SKM-1 treated with dmso at 0.1 percent for 144 hours (cell line): ENCODE results near the gene RBBP4.
"Not testable (repeated sequence)": the region's sequence is repeated elsewhere in the genome, so short reads cannot be mapped to it uniquely, and the experiment has no call there.

ENCODE experiments used
- DNase-seq: peaks from one replicate; lab custom pipeline; 2025; ENCODE audit not compliant: unreplicated experiment; lab: John Stamatoyannopoulos, UW

RBBP4 gene

DNA sequence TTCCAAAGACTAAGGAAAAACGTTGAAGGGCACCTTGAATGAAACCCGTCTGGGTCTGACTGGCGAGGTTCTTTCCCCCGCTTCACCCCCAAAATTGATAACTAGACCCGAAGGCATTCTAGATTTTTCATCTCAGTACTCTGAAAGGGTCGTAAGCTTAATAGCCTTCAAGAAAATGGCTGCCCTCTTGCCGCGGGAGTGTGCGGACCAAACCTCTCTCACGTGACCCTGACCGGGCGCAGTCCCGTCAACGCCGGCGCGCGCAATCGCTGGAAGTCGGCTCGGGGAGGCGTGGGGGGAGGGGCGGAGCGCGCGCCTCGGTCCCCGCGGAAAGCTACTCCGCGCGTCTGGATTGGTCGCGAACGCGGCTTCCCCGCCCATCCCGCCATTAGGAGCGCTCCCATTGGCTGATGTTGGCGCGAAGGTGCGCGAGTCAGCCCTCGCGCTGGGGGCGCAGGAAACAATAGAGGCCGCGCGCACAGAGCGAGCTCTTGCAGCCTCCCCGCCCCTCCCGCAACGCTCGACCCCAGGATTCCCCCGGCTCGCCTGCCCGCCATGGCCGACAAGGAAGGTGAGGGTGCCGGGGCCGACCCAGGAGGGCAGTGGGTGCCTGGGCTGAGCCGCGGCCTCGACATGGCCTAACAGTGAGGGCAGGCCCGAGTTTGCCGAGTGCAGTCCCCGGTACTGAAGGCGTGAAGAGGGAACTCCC, at the start of gene RBBP4:
TSS of gene RBBP4 (plus strand) at position 457 of the 709 bp plus-strand sequence. CDS start at position 556, 99 bp downstream.
- peak; percentile 97 for DNase-seq

DNA sequence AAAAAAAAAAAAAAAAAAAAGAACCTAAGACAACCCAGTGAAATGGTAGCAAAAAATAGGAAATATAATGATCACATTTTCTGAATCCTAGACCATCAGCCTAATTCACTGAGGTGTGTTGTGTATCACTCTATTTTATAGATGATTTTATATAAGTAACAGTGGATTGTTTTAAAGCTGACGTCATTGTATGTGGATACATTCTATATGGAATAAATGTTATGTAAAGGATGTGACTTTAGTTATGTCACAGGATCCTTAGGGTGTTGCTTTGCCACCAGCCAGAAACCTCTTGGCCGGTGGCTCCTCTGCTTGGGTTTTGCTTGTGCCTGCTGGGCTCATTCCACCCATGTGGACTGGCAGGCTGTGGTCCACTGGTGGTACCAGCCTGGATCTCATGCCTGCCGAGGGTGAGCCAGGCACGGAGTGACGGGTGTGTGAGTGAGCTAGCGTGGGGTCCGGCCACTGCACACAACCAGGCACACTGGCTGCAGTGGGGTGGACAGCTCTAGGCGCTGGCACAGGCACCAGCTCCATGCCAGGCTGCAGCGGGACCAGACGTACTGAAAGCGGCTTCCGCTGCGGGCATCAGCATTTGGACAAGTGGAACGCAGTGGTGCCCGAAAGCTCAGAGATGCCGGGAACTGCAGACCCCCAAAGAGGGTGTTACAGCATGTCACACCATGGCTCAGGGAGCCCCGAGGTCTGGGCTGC, 45.1 kb upstream of the RBBP4 start:
- DNase-seq: no peak

DNA sequence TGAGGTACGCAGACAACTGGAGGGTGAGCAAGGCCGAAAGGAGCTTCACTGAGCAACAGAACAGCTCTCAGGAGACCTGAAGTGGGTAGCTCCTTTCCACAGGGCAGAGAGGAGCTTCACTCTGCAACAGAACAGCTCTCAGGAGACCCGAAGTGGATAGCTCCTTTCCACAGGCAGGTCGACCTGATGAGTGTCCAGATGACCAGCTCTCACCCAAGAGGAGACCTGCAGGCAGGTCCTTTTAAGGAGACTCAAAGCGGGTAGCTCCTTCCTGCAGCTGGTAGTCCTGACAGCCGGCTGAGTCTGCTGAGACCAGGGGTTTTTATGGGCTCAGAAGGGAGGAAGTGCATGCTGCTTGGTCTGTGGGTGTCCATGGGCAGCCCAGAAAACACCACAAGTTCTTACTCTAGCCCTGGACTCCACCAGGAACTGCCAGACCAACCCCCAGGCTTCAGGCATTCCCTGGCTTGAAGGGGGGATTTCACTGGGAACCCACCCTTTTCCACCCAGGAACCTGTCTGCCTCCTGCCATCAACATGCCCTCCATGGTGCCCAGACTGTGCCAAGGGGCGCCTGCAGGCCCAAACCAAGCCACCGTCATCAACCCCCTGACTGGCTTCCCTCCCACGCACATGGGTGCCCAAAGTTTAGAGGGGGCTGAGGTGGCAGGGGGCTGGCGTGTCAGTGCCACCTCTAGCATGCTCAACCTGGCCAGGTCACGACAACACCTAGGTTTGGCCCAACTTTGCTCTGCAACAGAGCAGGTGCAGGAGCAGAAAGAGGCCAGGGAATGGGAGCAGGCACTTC, 44.2 kb upstream of the RBBP4 start:
- DNase-seq: no peak

DNA sequence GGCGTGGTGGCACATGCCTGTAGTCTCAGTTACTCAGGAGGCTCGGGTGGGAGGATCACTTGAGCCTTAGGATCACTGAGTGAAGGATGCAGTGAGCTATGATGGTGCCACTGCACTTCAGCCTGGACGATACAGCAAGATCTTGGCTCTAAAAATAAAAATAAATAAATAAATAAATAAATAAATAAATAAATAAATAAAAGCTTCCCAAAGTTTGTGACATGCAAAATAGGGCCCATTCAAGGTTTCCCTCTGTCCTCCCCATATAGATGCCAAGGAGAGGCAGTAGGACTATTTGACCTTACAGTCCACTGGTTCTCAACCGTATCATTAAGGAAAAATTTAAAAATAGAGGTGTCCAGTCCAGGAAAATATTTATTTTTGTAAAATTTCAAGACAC, 41.8 kb upstream of the RBBP4 start:
- DNase-seq: no peak

DNA sequence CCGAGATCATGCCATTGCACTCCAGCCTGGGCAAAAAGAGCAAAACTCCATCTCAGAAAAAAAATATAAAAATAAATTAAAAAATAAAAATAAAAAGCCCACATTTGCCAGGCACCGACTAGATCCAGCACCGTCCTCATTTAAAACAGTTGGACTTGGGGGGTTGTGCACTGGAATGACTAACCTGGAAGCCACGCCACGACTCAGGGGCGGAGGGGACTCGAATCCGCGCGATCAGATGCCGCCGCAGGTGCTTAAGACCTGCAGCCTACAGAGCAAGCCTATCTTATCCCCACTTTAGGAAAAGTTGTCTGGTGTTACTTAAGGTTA, 39.2 kb upstream of the RBBP4 start:
- DNase-seq: no peak

DNA sequence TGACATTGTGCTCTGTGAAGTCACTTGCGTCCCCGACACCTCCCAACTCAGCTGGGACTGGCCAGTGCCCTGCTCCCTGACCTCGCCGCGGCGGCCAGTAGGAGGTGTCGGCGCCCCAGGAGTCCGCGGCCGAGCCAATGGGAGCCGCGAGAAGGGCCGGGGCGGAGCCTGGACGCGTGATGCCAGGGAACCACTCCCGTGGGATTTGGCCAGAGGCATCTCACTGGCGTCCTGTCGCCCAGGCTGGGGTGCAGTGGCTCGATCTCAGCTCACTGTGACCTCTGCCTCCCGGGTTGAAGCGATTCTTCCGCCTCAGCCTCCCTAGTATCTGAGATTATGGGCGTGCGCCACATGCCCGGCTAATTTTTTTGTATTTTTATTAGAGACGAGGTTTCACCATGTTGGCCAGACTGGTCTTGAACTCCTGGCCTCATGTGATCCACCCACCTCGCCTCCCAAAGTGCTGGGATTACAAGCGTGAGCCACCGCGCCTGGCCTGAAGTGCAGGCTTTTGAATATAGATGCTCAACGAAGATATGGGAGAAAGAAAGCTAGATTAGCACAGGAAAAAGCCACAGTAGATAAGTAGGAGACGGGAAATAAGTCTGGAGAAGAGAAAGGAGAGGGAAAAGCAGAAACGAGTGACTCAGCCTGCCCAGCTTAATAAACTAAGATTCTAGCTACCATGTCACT, 38.7 kb upstream of the RBBP4 start:
- DNase-seq: no peak

DNA sequence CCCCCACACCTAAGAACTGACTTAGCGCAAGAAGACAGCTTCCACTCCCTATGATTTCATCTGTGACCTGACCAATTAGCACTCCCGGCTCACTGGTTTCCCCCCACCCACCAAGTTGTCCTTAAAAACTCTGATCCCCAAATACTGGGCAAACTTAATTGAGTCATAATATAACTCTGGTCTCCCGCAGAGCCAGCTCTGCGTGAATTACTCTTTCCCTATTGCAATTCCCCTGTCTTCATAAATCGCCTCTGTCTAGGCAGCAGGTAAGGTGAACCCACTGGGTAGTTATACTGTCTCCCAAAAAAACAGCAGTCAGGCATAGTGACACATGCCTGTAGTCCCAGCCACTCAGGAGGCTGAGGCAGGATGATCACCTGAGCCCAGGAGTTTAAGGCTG, 37.5 kb upstream of the RBBP4 start:
- DNase-seq: no peak

DNA sequence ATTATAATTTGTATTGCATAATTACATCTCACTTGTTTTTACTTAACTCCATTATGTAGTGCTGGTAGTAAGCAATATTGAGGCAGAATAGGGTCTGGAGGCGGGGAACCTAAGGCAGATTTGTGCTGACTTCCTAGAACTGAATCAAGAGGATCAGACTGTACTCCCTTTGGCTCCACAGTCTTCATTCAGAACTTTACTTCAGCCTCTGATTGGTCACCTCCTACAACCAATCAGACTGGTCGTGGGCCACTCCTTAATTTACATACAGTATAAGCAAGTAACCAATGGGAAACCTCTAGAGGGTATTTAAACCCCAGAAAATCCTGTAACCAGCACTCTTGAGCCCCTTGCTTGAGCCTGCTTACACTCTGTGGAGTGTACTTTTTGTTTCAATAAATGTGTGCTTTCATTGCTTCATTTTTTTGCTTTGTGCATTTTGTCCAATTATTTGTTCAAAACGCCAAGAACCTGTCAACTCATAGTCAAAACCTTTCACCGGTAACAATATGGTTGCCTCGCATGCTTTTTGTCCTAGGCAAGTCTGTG, 32.3 kb upstream of the RBBP4 start:
- DNase-seq: no peak

DNA sequence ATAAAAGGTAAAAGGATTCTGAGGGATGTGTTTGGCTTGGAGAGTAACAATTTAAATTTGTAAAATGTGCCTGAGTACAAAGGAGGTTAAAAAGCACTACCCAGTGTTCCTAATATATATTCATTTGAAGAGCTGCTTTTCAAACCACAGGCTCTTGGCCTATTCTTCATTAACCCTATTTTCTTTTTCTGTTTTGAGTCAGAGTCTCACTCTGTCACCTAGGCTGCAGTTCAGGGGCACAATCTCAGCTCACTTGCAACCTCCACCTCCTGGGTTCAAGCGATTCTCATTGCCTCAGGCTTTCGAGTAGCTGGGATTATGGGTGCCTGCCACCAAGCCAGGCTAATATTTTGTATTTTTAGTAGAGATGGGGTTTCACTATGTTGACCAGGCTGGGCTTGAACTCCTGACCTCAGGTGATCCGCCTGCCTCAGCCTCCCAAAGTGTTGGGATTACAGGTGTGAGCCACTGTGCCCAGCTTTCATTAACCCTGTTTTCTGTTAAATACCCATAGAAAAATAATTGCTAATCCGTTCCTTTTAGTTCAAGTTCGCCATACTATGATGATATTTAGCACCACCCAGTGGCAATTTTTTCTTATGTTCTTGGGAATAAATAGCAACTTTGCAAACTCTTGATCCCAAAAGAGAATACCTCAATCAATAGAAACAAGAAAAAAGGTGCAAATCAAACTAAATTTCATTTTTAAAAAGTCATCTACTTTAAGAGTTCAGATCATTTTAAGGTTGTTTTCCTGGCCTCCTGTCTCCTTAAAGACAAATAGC, 31.1 kb upstream of the RBBP4 start:
- no peak for DNase-seq

DNA sequence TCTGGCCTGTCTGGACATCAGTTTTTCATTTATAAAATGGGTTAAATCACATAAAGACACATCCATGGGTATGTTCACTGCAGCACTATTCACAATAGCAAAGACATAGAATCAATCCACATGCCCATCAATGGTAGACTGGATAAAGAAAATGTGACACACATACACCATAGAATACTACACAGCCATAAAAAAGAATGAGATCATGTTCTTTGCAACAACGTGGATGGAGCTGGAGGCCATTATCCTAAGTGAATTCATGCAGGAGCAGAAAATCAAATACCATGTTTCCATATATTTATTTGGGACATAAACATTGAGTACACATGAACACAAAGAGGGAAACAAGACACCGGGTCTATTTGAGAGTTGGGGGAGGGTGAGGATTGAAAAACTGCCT, 28.8 kb upstream of the RBBP4 start:
- DNase-seq: no peak

DNA sequence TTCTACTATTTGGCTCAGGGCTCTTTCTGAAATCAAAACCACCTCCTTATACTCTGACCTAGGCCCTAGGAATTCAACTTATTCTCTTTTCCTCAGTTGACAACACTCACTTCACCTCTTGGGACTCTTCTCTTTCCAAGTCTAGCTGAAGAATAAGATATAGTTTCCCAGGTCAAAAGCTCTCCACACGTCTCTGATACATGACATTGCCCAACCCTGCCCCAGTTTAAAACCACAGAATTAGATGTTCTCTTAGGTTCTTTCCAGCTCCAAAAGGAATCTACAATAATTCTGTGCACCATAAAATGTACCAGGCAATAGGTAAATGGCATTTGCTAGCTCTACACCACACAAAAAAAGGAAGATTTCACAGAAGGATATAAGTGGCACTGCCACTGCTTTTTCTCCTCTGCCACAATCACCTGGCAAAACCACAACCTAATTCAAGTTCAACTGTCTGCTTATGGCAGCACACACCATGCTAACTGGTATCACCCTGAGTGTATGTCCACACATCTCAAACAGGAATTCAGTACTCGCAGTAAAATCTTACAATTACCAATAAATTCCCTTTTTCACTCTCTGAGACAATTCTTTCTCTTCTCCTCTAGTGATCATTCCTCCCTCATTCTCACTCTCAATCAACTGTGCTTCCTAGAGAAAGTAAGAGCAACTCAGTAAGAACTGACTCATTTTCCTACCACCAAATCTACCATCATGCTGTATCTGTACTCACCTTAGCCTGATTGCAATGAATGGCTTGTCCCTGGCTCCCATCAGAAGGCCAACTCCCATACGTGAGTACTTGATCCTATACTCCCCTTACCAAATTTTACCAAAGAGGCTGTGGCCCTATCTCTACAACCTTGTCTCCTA, 28.0 kb upstream of the RBBP4 start:
- DNase-seq: no peak

DNA sequence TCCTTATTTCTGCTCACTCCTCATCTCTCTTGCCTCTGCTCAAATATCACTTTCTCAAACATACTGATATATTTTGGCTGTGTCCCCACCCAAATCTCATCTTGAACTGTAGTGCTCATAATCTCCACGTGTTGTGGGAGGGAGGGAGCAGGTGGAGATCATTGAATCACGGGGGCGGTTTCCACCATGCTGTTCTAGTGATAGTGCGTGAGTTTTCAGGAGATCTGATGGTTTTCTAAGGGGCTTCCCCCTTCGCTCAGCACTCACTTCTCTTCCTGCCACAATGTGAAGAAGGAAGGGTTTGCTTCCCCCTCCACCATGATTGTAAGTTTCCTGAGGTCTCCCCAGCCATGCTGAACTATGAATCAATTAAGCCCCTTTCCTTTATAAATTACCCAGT, 27.2 kb upstream of the RBBP4 start:
- no peak for DNase-seq

DNA sequence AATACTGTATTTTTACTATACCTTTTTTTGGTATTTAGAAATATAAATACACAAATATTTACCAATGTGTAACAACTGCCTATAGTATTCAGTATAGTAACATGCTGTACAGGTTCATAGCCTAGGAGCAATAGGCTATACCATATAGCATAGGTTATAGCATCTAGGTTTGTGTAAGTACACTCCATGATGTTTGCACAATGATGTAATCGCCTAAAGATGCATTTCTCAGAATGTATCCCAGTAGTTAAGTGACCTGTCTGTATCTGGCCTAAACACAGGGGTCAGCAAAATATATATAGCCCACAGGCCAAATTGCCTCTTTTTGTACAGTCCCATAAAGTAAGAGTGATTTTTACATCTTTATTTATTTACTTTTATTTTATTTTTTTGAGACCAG, 24.8 kb upstream of the RBBP4 start:
- DNase-seq: no peak

DNA sequence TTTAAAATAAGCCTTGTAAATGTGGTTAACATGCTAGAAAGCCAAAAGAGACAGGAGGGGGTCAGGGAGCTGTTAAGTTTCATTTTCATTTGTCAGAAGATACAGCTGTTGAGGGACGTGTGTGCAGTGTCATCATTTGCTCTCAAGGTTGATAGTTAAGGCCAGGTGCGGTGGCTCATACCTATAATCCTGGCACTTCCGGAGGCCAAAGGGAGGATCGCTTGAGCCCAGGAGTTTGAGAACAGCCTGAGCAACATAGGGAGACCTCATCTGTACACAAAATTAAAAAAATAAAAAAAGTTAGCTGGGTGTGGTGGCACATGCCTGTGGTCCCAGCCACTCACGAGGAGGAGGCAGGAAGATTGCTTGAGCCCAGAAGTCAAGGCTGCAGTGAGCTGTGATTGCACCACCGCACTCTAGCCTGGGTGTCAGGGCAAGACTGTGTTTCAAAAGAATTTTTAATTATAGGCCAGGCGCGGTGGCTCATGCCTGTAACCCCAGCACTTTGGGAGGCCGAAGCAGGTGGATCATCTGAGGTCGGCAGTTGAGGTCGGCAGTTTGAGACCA, 23.3 kb upstream of the RBBP4 start:
- no peak for DNase-seq

DNA sequence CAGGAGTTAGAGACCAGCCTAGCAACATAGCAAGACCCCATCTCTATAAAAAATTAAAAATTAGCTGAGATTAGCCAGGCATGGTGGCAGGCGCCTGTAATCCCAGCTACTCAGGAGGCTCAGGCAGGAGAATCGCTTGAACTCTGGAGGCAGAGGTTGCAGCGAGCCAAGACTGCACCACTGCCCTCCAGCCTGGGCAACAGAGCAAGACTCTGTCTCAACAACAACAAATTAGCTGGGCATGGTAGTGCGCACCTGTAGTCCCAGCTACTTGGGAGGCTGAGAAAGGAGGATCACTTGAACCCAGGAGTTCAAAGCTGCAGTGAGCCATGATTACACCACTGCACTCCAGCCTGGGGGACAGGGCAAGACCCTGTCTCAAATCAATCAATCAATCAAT, 20.8 kb upstream of the RBBP4 start:
- DNase-seq: not testable (repeated sequence)

DNA sequence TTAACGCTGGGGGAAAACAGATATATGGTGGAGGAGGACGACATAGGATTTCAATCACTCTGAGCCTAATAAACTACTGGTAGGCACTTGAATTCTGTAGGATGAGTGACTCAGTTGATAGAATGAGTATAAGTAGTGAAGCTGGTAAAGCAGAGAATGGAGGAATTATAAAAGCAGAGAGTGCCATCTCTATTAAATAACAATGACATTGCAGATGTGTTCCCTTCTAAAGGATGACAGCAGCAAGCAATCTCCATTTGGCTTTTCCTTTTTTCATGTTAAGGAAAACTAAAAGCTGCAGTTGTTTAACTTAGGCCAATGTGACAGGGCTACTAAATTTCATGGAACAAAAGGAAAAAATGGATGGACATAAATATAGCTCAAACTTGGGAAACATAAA, 18.2 kb upstream of the RBBP4 start:
- DNase-seq: no peak

DNA sequence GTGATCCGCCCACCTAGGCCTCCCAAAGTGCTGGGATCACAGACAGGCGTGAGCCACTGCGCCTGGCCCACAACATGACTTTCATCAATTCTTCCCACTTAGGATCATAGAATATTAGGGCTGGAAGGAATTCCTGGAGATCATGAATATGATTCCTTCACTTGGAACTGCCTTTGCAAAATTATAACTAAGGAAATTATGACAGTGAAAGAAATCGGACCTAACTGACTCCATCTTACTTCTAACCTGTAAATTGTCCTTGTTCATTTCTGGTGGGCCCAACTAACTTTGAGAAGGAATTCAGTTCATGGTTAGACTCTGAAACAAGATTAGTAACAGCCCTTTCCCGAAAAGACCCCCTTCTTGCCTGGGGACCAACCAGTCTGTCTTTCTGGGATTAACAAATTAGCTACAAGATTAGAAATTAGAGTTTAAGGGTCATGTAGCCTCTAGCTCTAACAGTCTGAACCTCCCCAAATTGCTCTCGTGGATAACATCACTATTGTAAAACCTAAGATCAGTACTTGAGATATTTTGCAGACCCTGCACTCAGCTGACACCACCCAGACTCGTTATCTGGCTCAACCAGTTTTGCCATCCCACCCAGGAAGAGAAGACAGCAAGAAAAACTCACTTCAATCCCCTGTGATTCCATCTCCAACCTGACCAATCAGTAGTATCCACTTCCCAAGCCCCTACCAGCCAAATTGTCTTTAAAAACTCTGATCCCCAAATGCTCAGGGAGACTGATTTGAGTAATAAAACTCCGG, 15.3 kb upstream of the RBBP4 start:
- DNase-seq: no peak

DNA sequence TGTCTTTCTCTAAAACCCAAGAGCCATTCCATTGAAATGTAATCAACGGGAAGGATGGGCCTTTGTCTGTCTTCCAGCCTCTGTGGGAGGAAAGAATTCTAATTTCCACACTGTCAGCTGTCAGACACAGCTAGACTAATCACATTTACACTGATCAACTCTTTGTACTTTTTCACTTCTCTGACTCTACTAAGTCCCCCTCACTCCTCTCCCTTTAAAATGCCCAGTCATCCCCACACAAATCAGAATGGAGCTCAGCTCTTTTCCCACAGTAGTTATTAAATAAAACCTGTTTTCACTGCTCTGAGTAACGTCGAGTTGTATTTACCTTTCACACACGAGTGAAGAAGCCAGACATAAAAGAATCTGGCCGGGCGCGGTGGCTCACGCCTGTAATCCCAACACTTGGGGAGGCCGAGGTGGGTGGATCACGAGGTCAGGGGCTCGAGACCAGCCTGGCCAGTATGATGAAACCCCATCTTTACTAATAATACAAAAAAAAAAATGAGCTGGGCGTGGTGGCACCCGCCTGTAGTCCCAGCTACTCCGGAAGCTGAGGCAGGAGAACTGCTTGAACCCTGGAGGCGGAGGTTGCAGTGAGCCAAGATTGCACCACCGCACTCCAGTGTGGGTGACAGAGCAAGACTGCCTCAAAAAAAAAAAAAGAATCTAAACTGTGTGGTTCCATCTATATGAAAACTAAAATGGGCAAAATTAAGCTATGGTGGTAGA, 13.9 kb upstream of the RBBP4 start:
- no peak for DNase-seq
